IMR-90 (cell line): Measurements from ENCODE around the gene INIP. TPM values are rescaled to one million over a fixed set of nuclear protein-coding genes. Genes with fewer than 3 reads are reported as not detected.

Experiments used
- ATAC-seq: fragments of 200-7000 bp; cut with Tn5 transposase; 2 replicates; pipeline ENCODE4 v1.9.1; 2020; ENCODE audit warnings: low read depth, mild to moderate bottlenecking, moderate library complexity
- BruUV-seq: library from RNA; stranded (reverse); fragments of 400-500 nt; replicated peaks from 2 replicates; lab custom pipeline; 2021; lab: Mats Ljungman, UMichigan
- CTCF ChIA-PET: fragments of 300-600 bp; formaldehyde crosslinking; extraction: SDS; loops from one replicate; lab custom pipeline; 2021; ENCODE audit warnings: antibody characterized with exemption; lab: Yijun Ruan, JAX
- POLR2A ChIA-PET: fragments of 300-600 bp; sonication (Branson Sonifier 250); formaldehyde crosslinking; loops from one replicate; lab custom pipeline; 2022; ENCODE audit warnings: antibody characterized with exemption; ENCODE audit not compliant: unreplicated experiment; lab: Charles Lee
- DNase-seq: peaks from one replicate; pipeline ENCODE4 v3.0.0; 2013
- H2AFZ ChIP-seq: replicated peaks from 2 replicates; pipeline ENCODE3; 2013; ENCODE audit warnings: low read length, mild to moderate bottlenecking; ENCODE audit not compliant: poor library complexity
- H2AK5ac ChIP-seq: 2 replicates; pipeline ENCODE4 v1.6.1; 2013; ENCODE audit warnings: low read depth, low read length, inconsistent platforms
- H2AK9ac ChIP-seq: replicated peaks from 2 replicates; pipeline ENCODE3; 2013; ENCODE audit warnings: mild to moderate bottlenecking, low read depth, low read length, moderate library complexity; ENCODE audit not compliant: poor library complexity
- H2BK120ac ChIP-seq: 2 replicates; pipeline ENCODE4 v1.6.1; 2013; ENCODE audit warnings: low read depth, low read length, inconsistent platforms
- H2BK15ac ChIP-seq: 3 replicates; pipeline ENCODE4 v1.6.1; 2013; ENCODE audit warnings: low read depth, low read length, inconsistent platforms
- H2BK20ac ChIP-seq: 2 replicates; pipeline ENCODE4 v1.6.1; 2013; ENCODE audit warnings: low read depth, mild to moderate bottlenecking, inconsistent platforms, low read length, moderate library complexity
- H2BK5ac ChIP-seq: 2 replicates; pipeline ENCODE4 v1.6.1; 2013; ENCODE audit warnings: mild to moderate bottlenecking, low read depth, low read length, inconsistent platforms; ENCODE audit not compliant: poor library complexity, severe bottlenecking
- H3K14ac ChIP-seq: replicated peaks from 2 replicates; pipeline ENCODE4 v1.6.1; 2013; ENCODE audit warnings: low read depth, low read length, inconsistent platforms
- H3K18ac ChIP-seq: 2 replicates; pipeline ENCODE4 v1.6.1; 2013; ENCODE audit warnings: low read depth, low read length, control low read depth
- H3K23ac ChIP-seq: 2 replicates; pipeline ENCODE4 v1.6.1; 2013; ENCODE audit warnings: low read depth, low read length, inconsistent platforms
- H3K27ac ChIP-seq: 2 replicates; pipeline ENCODE4 v1.5.1; 2013; ENCODE audit warnings: mild to moderate bottlenecking, control low read depth, low read length; ENCODE audit not compliant: insufficient read depth
- H3K27me3 ChIP-seq: 2 replicates; pipeline ENCODE4 v1.6.1; 2013; ENCODE audit warnings: low read length; ENCODE audit not compliant: control insufficient read depth, insufficient read depth
- H3K36me3 ChIP-seq: 2 replicates; pipeline ENCODE4 v1.6.1; 2013; ENCODE audit warnings: low read length, mixed read lengths; ENCODE audit not compliant: control insufficient read depth, insufficient read depth
- H3K4ac ChIP-seq: 2 replicates; pipeline ENCODE4 v1.6.1; 2013; ENCODE audit warnings: low read depth, low read length, inconsistent platforms
- H3K4me1 ChIP-seq: 2 replicates; pipeline ENCODE4 v1.6.1; 2013; ENCODE audit warnings: low read length, mixed read lengths; ENCODE audit not compliant: control insufficient read depth, insufficient read depth
- H3K4me2 ChIP-seq: 2 replicates; pipeline ENCODE4 v1.6.1; 2013; ENCODE audit warnings: low read depth, mild to moderate bottlenecking, control low read depth, low read length, moderate library complexity
- H3K4me3 ChIP-seq: 2 replicates; pipeline ENCODE4 v1.5.1; 2013; ENCODE audit warnings: low read depth, mild to moderate bottlenecking, control low read depth, low read length, moderate library complexity; ENCODE audit not compliant: insufficient read depth
- H3K56ac ChIP-seq: 2 replicates; pipeline ENCODE4 v1.6.1; 2013; ENCODE audit warnings: low read length, inconsistent platforms; ENCODE audit not compliant: insufficient read depth; ENCODE audit errors: extremely low read depth
- H3K79me1 ChIP-seq, 2 experiments: 2 replicates each; pipeline ENCODE4 v1.6.1; 2013; ENCODE audit warnings: low read length in 2 of 2, inconsistent platforms in 1 of 2, low read depth in 1 of 2
- H3K9ac ChIP-seq: 2 replicates; pipeline ENCODE4 v1.6.1; 2013; ENCODE audit warnings: low read depth, low read length, control low read depth
- H3K9me1 ChIP-seq: 2 replicates; pipeline ENCODE4 v1.6.1; 2013; ENCODE audit warnings: low read length, inconsistent platforms; ENCODE audit not compliant: insufficient read depth
- H3K9me3 ChIP-seq: 2 replicates; pipeline ENCODE4 v1.6.1; 2013; ENCODE audit warnings: low read length; ENCODE audit not compliant: control insufficient read depth, insufficient read depth
- H4K20me1 ChIP-seq: 2 replicates; pipeline ENCODE4 v1.6.1; 2013; ENCODE audit warnings: low read length, inconsistent platforms; ENCODE audit not compliant: insufficient read depth
- H4K5ac ChIP-seq: 2 replicates; pipeline ENCODE4 v1.6.1; 2013; ENCODE audit warnings: mild to moderate bottlenecking, low read depth, low read length, control low read depth
- H4K8ac ChIP-seq, 2 experiments: 2 replicates each; pipeline ENCODE4 v1.6.1; 2013; ENCODE audit warnings: low read depth in 2 of 2, low read length in 2 of 2, control low read depth in 1 of 2, inconsistent platforms in 1 of 2
- H4K91ac ChIP-seq: 2 replicates; pipeline ENCODE4 v1.6.1; 2013; ENCODE audit warnings: low read depth, low read length, inconsistent platforms; ENCODE audit not compliant: insufficient read depth
- BHLHE40 ChIP-seq: fragments of 150-350 bp; IDR thresholded peaks from 2 replicates; pipeline ENCODE4 v1.6.1; 2016; ENCODE audit warnings: mild to moderate bottlenecking, low read depth, low read length
- ELK1 ChIP-seq: fragments of 150-350 bp; IDR thresholded peaks from 2 replicates; pipeline ENCODE4 v1.6.1; 2016; ENCODE audit warnings: low read depth, mild to moderate bottlenecking, low read length, moderate library complexity, borderline replicate concordance
- SMC3 ChIP-seq: fragments of 150-350 bp; IDR thresholded peaks from 2 replicates; pipeline ENCODE4 v1.6.1; 2016; ENCODE audit warnings: low read depth, mild to moderate bottlenecking, antibody characterized with exemption, low read length, moderate library complexity
- WGBS, 2 experiments: methylation state at CpG; one replicate each; pipeline versions ENCODE4 v1.1.5 to v1.1.7; 2013; ENCODE audit warnings: missing lambda C conversion rate in 2 of 2; ENCODE audit not compliant: insufficient read length in 1 of 2; ENCODE audit errors: extremely low coverage in 2 of 2; 5-methylcytosine and 5-hydroxymethylcytosine counted together
- dilution Hi-C: fragments of 300-500 bp; cut with HindIII; formaldehyde crosslinking; loops from one replicate; pipeline ENCODE4 v1.14.3; 2018; ENCODE audit warnings: low sequenced_read_pairs; ENCODE audit not compliant: unreplicated experiment
- in situ Hi-C: fragments of 300-500 bp; cut with MboI; formaldehyde crosslinking; loops from 3 replicates; pipeline ENCODE4 v1.14.3; 2019; ENCODE audit warnings: low sequenced_read_pairs, inconsistent platforms, mixed read lengths
- intact Hi-C: fragments of 100-400 bp; cut with micrococcal nuclease; formaldehyde crosslinking; loops from 2 replicates; pipeline ENCODE4 v1.10.0; 2022
- polyA plus RNA-seq, 3 experiments: library from polyadenylated mRNA; depleted of rRNA; stranded (reverse); fragments of >200 nt; gene quantifications; 2 replicates each; pipeline ENCODE4 v1.2.3, GENCODE V29; 2012; ENCODE audit warnings: low replicate concordance in 1 of 3
- total RNA-seq: library from RNA; depleted of rRNA; stranded (reverse); fragments of >200 nt; gene quantifications from 2 replicates; pipeline ENCODE4 v1.2.3, GENCODE V29; 2012

Gene INIP
- total and polyA plus RNA-seq, 2 of the 4 experiments (the other 2 are of a cell fraction), result 11.1 to 15.4 TPM

GRCh38 chr9:112764837-112765236 is 46.9 kb upstream of the INIP start:
- Histone ChIP-seq H3K27me3 (no peaks in the 10 kb centered on the region), H3K4me3 (no peak overlapping the region), H3K4me2 (peak overlapping the region; percentile 23; the same call in 1 of the 2 replicates), H3K56ac (no peak overlapping the region), H3K79me1 (peaks cover 29 to 65% of the 10 kb centered on the region in 2 experiments; a peak in 3 of 4 replicates), H2BK15ac (peak overlapping the region; percentile 78; the same call in 2 of the 3 replicates), H3K9ac (no peak overlapping the region), H2AK5ac (peak overlapping the region; percentile 31; the same call in 1 of the 2 replicates), H4K5ac (peak overlapping the region; percentile 22; the same call in 1 of the 2 replicates), H2BK20ac (peak overlapping the region; percentile 10; the same call in 1 of the 2 replicates), H2AK9ac (peak overlapping the region; percentile 7), H3K23ac (peak overlapping the region; percentile 43; the same call in 1 of the 2 replicates), H3K27ac (peak overlapping the region; percentile 9; the same call in 1 of the 2 replicates), H4K8ac (peak overlapping the region in 1 of 2 experiments; percentile 43; a peak in 2 of 4 replicates), H2BK5ac (peak overlapping the region; percentile 53), H3K9me3 (no peaks in the 10 kb centered on the region), H3K18ac (peak overlapping the region; percentile 15; the same call in 1 of the 2 replicates), H4K91ac (peak overlapping the region; percentile 17; the same call in 1 of the 2 replicates), H3K9me1 (peaks cover 42% of the 10 kb centered on the region), H3K4me1 (peaks cover 25% of the 10 kb centered on the region), H2AFZ (peak overlapping the region; percentile 44), H3K4ac (peak overlapping the region; percentile 42), H4K20me1 (peaks cover 48% of the 10 kb centered on the region), H2BK120ac (peak overlapping the region; percentile 27; the same call in 1 of the 2 replicates), H3K14ac (peak overlapping the region; percentile 56), H3K36me3 (no peaks in the 10 kb centered on the region)
- in situ Hi-C loops, result no loop called here
- no peak for ATAC-seq
- dilution Hi-C loops, result no loop called here
- DNase-seq, result no peak
- no TSS peak for BruUV-seq
- WGBS, 2 experiments, result no CpG with 5 or more reads among the region's 7 CpGs
- intact Hi-C loops, result no loop called here
- TF ChIP-seq ELK1, result no peak
- TF ChIP-seq BHLHE40, result no peak
- no peak for TF ChIP-seq SMC3
- ChIA-PET POLR2A (no interaction called here), CTCF (interaction anchor here (1.1 to 1.2 kb wide), 2 partner anchors 9 to 12 kb away, joined by 4 to 5 read pairs; no protein-coding TSS in a partner anchor)
